NT2/D1 (cell line): ENCODE measurements around the gene RBP3.

Source experiments
- YY1 ChIP-seq: IDR thresholded peaks from 2 replicates; pipeline ENCODE4 v1.6.1; 2011; ENCODE audit not compliant: insufficient read length, insufficient read depth
- ZNF274 ChIP-seq: IDR thresholded peaks from 2 replicates; pipeline ENCODE4 v1.6.1; 2011; ENCODE audit warnings: mild to moderate bottlenecking, low read depth, low read length

- TF ChIP-seq ZNF274: no peak
- no peak for TF ChIP-seq YY1
These were observed 9.7 kb downstream of the RBP3 start for GRCh38 chr10:47357911-47358310.
